Endothelial cell of umbilical vein (primary cell): ENCODE measurements around the gene PPP1R1C. TPM values are rescaled to one million over a fixed set of nuclear protein-coding genes. Genes with fewer than 3 reads are reported as not detected.

Experiments used
- BruUV-seq: library from RNA; stranded (reverse); fragments of 400-500 nt; replicated peaks from 2 replicates; lab custom pipeline; 2021; lab: Mats Ljungman, UMichigan
- CTCF ChIA-PET: fragments of 300-600, 350-600 bp; sonication (Branson Sonifier 250); formaldehyde crosslinking; loops from one replicate; lab custom pipeline; 2021; ENCODE audit warnings: antibody characterized with exemption, inconsistent platforms; lab: Charles Lee
- POLR2A ChIA-PET: fragments of 300-600, 350-600 bp; sonication (Branson Sonifier 250); formaldehyde crosslinking; loops from one replicate; lab custom pipeline; 2021; ENCODE audit warnings: antibody characterized with exemption, inconsistent platforms; lab: Charles Lee
- DNase-seq: peaks from one replicate; pipeline ENCODE4 v3.0.0-alpha.2; 2011; ENCODE audit warnings: low read depth, low spot score
- FAIRE-seq: peaks from 2 replicates; lab custom pipeline; 2011; peaks lifted over from hg19 to GRCh38; lab: Jason Lieb, UNC
- H2AFZ ChIP-seq: 2 replicates; pipeline ENCODE4 v1.6.0; 2012; ENCODE audit warnings: low read depth, low read length, control low read depth, inconsistent platforms
- H3K27ac ChIP-seq: 2 replicates; pipeline ENCODE4 v1.5.1; 2011; ENCODE audit warnings: low read depth, mild to moderate bottlenecking, control low read depth, low read length, moderate library complexity; ENCODE audit not compliant: insufficient read depth
- H3K27me3 ChIP-seq, 2 experiments: 2 replicates each; pipeline versions ENCODE4 v1.6.0 to v1.6.1; 2011; ENCODE audit warnings: low read length in 2 of 2, mixed read lengths in 1 of 2; ENCODE audit not compliant: control insufficient read depth in 2 of 2, insufficient read depth in 2 of 2
- H3K36me3 ChIP-seq, 2 experiments: 2 replicates in 1 of 2; 3 replicates in 1 of 2; pipeline ENCODE4 v1.5.1; 2011; ENCODE audit warnings: low read length in 2 of 2, mild to moderate bottlenecking in 1 of 2, moderate library complexity in 1 of 2; ENCODE audit not compliant: control insufficient read depth in 2 of 2, insufficient read depth in 2 of 2; ENCODE audit errors: extremely low read depth in 1 of 2
- H3K4me1 ChIP-seq: 3 replicates; pipeline ENCODE4 v1.5.1; 2011; ENCODE audit warnings: mild to moderate bottlenecking, low read length; ENCODE audit not compliant: control insufficient read depth, insufficient read depth; ENCODE audit errors: extremely low read depth
- H3K4me2 ChIP-seq: 2 replicates; pipeline ENCODE4 v1.6.1; 2011; ENCODE audit warnings: low read length, control low read depth, mixed read lengths; ENCODE audit not compliant: insufficient read depth
- H3K4me3 ChIP-seq, 3 experiments: fragments of 200-600 bp in 1 of 3; sonication (generic), shearing (Covaris generic) in 1 of 3; replicated peaks in 1 of 3; 2 replicates each; pipeline ENCODE4 v1.5.1; 2011 to 2016; ENCODE audit warnings: control low read depth in 3 of 3, low read length in 3 of 3, mild to moderate bottlenecking in 2 of 3, inconsistent platforms in 1 of 3, low read depth in 1 of 3, moderate library complexity in 1 of 3; ENCODE audit not compliant: insufficient read depth in 1 of 3
- H3K79me2 ChIP-seq: 2 replicates; pipeline ENCODE4 v1.6.0; 2012; ENCODE audit warnings: low read length, inconsistent platforms; ENCODE audit not compliant: control insufficient read depth, insufficient read depth
- H3K9ac ChIP-seq: replicated peaks from 2 replicates; pipeline ENCODE3; 2011; ENCODE audit warnings: low read length, control low read depth; ENCODE audit not compliant: insufficient read depth; ENCODE audit errors: extremely low read depth
- H3K9me1 ChIP-seq: replicated peaks from 3 replicates; pipeline ENCODE4 v1.6.0; 2011; ENCODE audit warnings: mild to moderate bottlenecking, low read length; ENCODE audit not compliant: control insufficient read depth, insufficient read depth; ENCODE audit errors: extremely low read depth
- H3K9me3 ChIP-seq: replicated peaks from 2 replicates; pipeline ENCODE4 v1.5.1; 2012; ENCODE audit warnings: low read length, inconsistent platforms; ENCODE audit not compliant: control insufficient read depth, insufficient read depth
- H4K20me1 ChIP-seq: replicated peaks from 2 replicates; pipeline ENCODE3; 2011; ENCODE audit warnings: mild to moderate bottlenecking, low read length; ENCODE audit not compliant: control insufficient read depth, insufficient read depth; ENCODE audit errors: extremely low read depth
- EZH2 ChIP-seq: IDR thresholded peaks from 2 replicates; pipeline ENCODE4 v1.6.1; 2012; ENCODE audit warnings: borderline replicate concordance, low read depth, mild to moderate bottlenecking, moderate library complexity, low read length, inconsistent platforms; ENCODE audit not compliant: severe bottlenecking
- FOS ChIP-seq: IDR thresholded peaks from 2 replicates; pipeline ENCODE4 v1.6.1; 2011; ENCODE audit warnings: mild to moderate bottlenecking, low read length, moderate library complexity, borderline replicate concordance; ENCODE audit not compliant: insufficient read depth
- GATA2 ChIP-seq: IDR thresholded peaks from 2 replicates; pipeline ENCODE4 v1.7.0; 2011; ENCODE audit warnings: low read depth, mild to moderate bottlenecking, moderate library complexity, mixed read lengths, low read length; ENCODE audit not compliant: insufficient read length, insufficient read depth
- JUN ChIP-seq: IDR thresholded peaks from 2 replicates; pipeline ENCODE4 v1.6.1; 2011; ENCODE audit warnings: borderline replicate concordance, low read depth; ENCODE audit not compliant: insufficient read length, insufficient read depth
- MYC ChIP-seq: IDR thresholded peaks from one replicate; pipeline ENCODE4 v1.6.1; 2011; ENCODE audit warnings: mild to moderate bottlenecking, low read depth, low read length
- POLR2A ChIP-seq: IDR thresholded peaks from 2 replicates; pipeline ENCODE4 v1.6.1; 2012; ENCODE audit warnings: low read depth, mild to moderate bottlenecking, control low read depth, low read length
- POLR2AphosphoS5 ChIP-seq: IDR thresholded peaks from 2 replicates; pipeline ENCODE4 v1.6.1; 2012; ENCODE audit warnings: low read depth, mild to moderate bottlenecking, control low read depth, low read length, moderate library complexity; ENCODE audit not compliant: insufficient read depth
- dilution Hi-C: fragments of 300-500 bp; cut with MboI; formaldehyde crosslinking; loops from one replicate; pipeline ENCODE4 v1.15.0; 2019; ENCODE audit warnings: low sequenced_read_pairs; ENCODE audit not compliant: extremely low pct_ligation_motif_present
- intact Hi-C: fragments of 100-400 bp; cut with micrococcal nuclease; formaldehyde crosslinking; loops from one replicate; pipeline ENCODE4 v1.10.0; 2022
- polyA plus RNA-seq, 4 experiments: library from polyadenylated mRNA; depleted of rRNA in 3 of 4; stranded (reverse) in 3 of 4; unstranded in 1 of 4; fragments of >200 nt; gene quantifications; 2 replicates each; pipeline versions ENCODE4 v1.2.1 to v1.2.3, GENCODE V29; 2011 to 2012; ENCODE audit warnings: missing spikeins in 1 of 4
- total RNA-seq: library from RNA; stranded (reverse); gene quantifications from 2 replicates; pipeline ENCODE4 v1.2.3, GENCODE V29; 2021
- TF ChIP-seq, protein P1 (sequence below): IDR thresholded peaks from 2 replicates; pipeline ENCODE4 v1.6.1; 2011; ENCODE audit not compliant: insufficient read depth, insufficient read length
- TF ChIP-seq, protein P2 (sequence below), 2 donors: IDR thresholded peaks; 1 replicate in 1 of 2; 2 replicates in 1 of 2; pipeline ENCODE4 v1.5.1; 2011; ENCODE audit warnings: low read length in 2 of 2, mild to moderate bottlenecking in 2 of 2, moderate library complexity in 2 of 2, control low read depth in 1 of 2, inconsistent platforms in 1 of 2, low read depth in 1 of 2; ENCODE audit not compliant: insufficient read depth in 1 of 2; ENCODE audit errors: extremely low read depth in 1 of 2

The PPP1R1C gene
- total and polyA plus RNA-seq, 2 donors (not counting 3 experiments of a cell fraction or from before 2014, with no cell fraction given), result 0.26 TPM; not detected in 1

DNA sequence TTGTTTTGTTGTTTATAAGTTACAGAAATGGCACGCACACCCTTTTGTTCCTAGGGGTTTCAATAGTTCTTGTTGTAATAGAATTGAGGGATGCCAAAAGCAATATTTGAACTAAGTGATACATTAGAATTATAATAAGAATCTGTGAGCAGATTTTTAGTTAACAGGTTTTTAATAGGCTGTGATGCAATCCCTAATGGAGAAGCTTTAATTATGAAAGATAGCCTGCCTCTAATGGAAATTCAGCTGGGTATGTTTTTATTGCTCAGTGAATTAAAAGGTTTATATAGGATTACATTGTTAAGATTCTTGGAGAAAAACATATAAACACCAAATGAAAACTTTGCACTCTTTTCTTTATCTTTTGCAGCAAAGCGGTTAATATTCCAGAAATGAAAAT is 131.1 kb downstream of the PPP1R1C start:
- TF ChIP-seq, protein P1, sequence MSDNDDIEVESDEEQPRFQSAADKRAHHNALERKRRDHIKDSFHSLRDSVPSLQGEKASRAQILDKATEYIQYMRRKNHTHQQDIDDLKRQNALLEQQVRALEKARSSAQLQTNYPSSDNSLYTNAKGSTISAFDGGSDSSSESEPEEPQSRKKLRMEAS, result no peak
- no peak for TF ChIP-seq EZH2
- no peak for TF ChIP-seq MYC
- no peak for TF ChIP-seq FOS
- TF ChIP-seq, protein P2, sequence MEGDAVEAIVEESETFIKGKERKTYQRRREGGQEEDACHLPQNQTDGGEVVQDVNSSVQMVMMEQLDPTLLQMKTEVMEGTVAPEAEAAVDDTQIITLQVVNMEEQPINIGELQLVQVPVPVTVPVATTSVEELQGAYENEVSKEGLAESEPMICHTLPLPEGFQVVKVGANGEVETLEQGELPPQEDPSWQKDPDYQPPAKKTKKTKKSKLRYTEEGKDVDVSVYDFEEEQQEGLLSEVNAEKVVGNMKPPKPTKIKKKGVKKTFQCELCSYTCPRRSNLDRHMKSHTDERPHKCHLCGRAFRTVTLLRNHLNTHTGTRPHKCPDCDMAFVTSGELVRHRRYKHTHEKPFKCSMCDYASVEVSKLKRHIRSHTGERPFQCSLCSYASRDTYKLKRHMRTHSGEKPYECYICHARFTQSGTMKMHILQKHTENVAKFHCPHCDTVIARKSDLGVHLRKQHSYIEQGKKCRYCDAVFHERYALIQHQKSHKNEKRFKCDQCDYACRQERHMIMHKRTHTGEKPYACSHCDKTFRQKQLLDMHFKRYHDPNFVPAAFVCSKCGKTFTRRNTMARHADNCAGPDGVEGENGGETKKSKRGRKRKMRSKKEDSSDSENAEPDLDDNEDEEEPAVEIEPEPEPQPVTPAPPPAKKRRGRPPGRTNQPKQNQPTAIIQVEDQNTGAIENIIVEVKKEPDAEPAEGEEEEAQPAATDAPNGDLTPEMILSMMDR (IDR thresholded peaks at IDR 0.05; ENCODE audit: extremely low read depth in 1 of 2, insufficient read depth in 1 of 2, low read depth in 1 of 2, low read length in 2 of 2), result no peak
- TF ChIP-seq POLR2A, result no peak
- no peak for TF ChIP-seq JUN
- no peak for TF ChIP-seq GATA2
- TF ChIP-seq POLR2AphosphoS5, result no peak
- H3K9me3 ChIP-seq, result no peaks in the 10 kb centered on the region
- dilution Hi-C loops, result no loop called here

More for the DNA sequence above, 131.1 kb downstream of the PPP1R1C start:
- intact Hi-C loops, result no loop called here
- no peak for FAIRE-seq
- no peak for DNase-seq
- Histone ChIP-seq H3K79me2 (no peaks in the 10 kb centered on the region), H4K20me1 (no peaks in the 10 kb centered on the region), H3K9me1 (no peaks in the 10 kb centered on the region), H3K36me3 (no peaks in the 10 kb centered on the region), H3K4me1 (no peaks in the 10 kb centered on the region), H3K4me2 (no peak overlapping the region), H2AFZ (no peak overlapping the region), H3K9ac (no peak overlapping the region), H3K4me3 (no peak overlapping the region), H3K27me3 (no peaks in the 10 kb centered on the region), H3K27ac (no peak overlapping the region)
- CTCF ChIA-PET, result interaction anchor here (1.2 kb wide), 1 partner anchor 69 kb away, joined by 3 read pairs; no protein-coding TSS in a partner anchor
- POLR2A ChIA-PET, result no interaction called here
- no TSS peak for BruUV-seq
